Type B pancreatic cell (in vitro differentiated cells): Measurements from ENCODE around the gene CREM. TPM values are rescaled to one million over a fixed set of nuclear protein-coding genes. Genes with fewer than 3 reads are reported as not detected.

ENCODE experiments used
- DNase-seq: peaks from one replicate; pipeline ENCODE4 v3.0.0; 2021; ENCODE audit warnings: mixed read lengths; ENCODE audit not compliant: unreplicated experiment; ENCODE audit errors: extremely low spot score
- H3K27ac Mint-ChIP-seq: 2 replicates; pipeline ENCODE4 v1.8.0; 2021; ENCODE audit warnings: mild to moderate bottlenecking, mixed read lengths
- H3K27me3 Mint-ChIP-seq: 2 replicates; pipeline ENCODE4 v1.8.0; 2021; ENCODE audit warnings: mixed read lengths
- H3K36me3 Mint-ChIP-seq: 2 replicates; pipeline ENCODE4 v1.8.0; 2021; ENCODE audit warnings: mixed read lengths
- H3K4me1 Mint-ChIP-seq: one replicate; pipeline ENCODE4 v1.8.0; 2021; ENCODE audit warnings: mixed read lengths; ENCODE audit not compliant: unreplicated experiment
- H3K4me3 Mint-ChIP-seq: 2 replicates; pipeline ENCODE4 v1.8.0; 2021; ENCODE audit warnings: mild to moderate bottlenecking, mixed read lengths
- H3K9me3 Mint-ChIP-seq: 2 replicates; pipeline ENCODE4 v1.8.0; 2021; ENCODE audit warnings: mixed read lengths
- CTCF ChIP-seq: fragments of 200-600 bp; sonication (generic); conservative IDR thresholded peaks from 2 replicates; pipeline ENCODE4 v1.5.0; 2021; ENCODE audit warnings: antibody characterized with exemption, mild to moderate bottlenecking
- total RNA-seq: library from RNA; stranded (reverse); gene quantifications from 2 replicates; pipeline ENCODE4 v1.2.1, GENCODE V29; 2021; ENCODE audit warnings: low replicate concordance

CREM gene
- total RNA-seq, 1 donor from 2014 or later, result 26.9 TPM

GRCh38 chr10:35136263-35136815 lies 9.7 kb downstream of the CREM start:
- no peaks in the 10 kb centered on the region for H3K9me3 Mint-ChIP-seq
- H3K4me3 Mint-ChIP-seq, result no peak overlapping the region
- H3K4me1 Mint-ChIP-seq, result peaks cover 5% of the 10 kb centered on the region
- no peak overlapping the region for H3K27ac Mint-ChIP-seq
- no peaks in the 10 kb centered on the region for H3K36me3 Mint-ChIP-seq
- no peak for TF ChIP-seq CTCF
- no peaks in the 10 kb centered on the region for H3K27me3 Mint-ChIP-seq
- DNase-seq, result no peak

- no peak for TF ChIP-seq CTCF
- no peaks in the 10 kb centered on the region for H3K9me3 Mint-ChIP-seq
- H3K27ac Mint-ChIP-seq, result no peak overlapping the region
- DNase-seq, result no peak
- H3K4me1 Mint-ChIP-seq, result no peaks in the 10 kb centered on the region
- H3K4me3 Mint-ChIP-seq, result no peak overlapping the region
- peaks cover 5% of the 10 kb centered on the region for H3K36me3 Mint-ChIP-seq
- no peaks in the 10 kb centered on the region for H3K27me3 Mint-ChIP-seq
Measured at GRCh38 chr10:35140126-35140525, 13.5 kb downstream of the CREM start.

- H3K27ac Mint-ChIP-seq, result no peak overlapping the region
- no peaks in the 10 kb centered on the region for H3K27me3 Mint-ChIP-seq
- TF ChIP-seq CTCF, result no peak
- DNase-seq, result no peak
- no peaks in the 10 kb centered on the region for H3K4me1 Mint-ChIP-seq
- H3K4me3 Mint-ChIP-seq, result no peak overlapping the region
- H3K9me3 Mint-ChIP-seq, result no peaks in the 10 kb centered on the region
- H3K36me3 Mint-ChIP-seq, result peaks cover 5% of the 10 kb centered on the region
Measured at GRCh38 chr10:35140727-35141126, 14.1 kb downstream of the CREM start.

GRCh38 chr10:35150308-35150707 lies 23.7 kb downstream of the CREM start:
- Mint-ChIP-seq H3K27me3 (no peaks in the 10 kb centered on the region), H3K4me3 (no peak overlapping the region), H3K27ac (peak overlapping the region; percentile 53), H3K9me3 (no peaks in the 10 kb centered on the region), H3K36me3 (peaks cover 4% of the 10 kb centered on the region), H3K4me1 (peaks cover 30% of the 10 kb centered on the region)
- no peak for DNase-seq
- no peak for TF ChIP-seq CTCF

GRCh38 chr10:35152992-35153391 lies 26.3 kb downstream of the CREM start:
- Mint-ChIP-seq H3K4me1 (peaks cover 30% of the 10 kb centered on the region), H3K9me3 (no peaks in the 10 kb centered on the region), H3K36me3 (peaks cover 8% of the 10 kb centered on the region), H3K27ac (no peak overlapping the region), H3K4me3 (no peak overlapping the region), H3K27me3 (no peaks in the 10 kb centered on the region)
- DNase-seq, result no peak
- TF ChIP-seq CTCF, result no peak

- Mint-ChIP-seq H3K27ac (no peak overlapping the region), H3K4me3 (no peak overlapping the region), H3K4me1 (peaks cover 30% of the 10 kb centered on the region), H3K9me3 (no peaks in the 10 kb centered on the region), H3K36me3 (peaks cover 12% of the 10 kb centered on the region), H3K27me3 (no peaks in the 10 kb centered on the region)
- no peak for TF ChIP-seq CTCF
- DNase-seq, result no peak
Measured at GRCh38 chr10:35153716-35154115, 27.1 kb downstream of the CREM start.
